ENCODE measurements around the gene ADGRL1. TPM values are rescaled to one million over a fixed set of nuclear protein-coding genes. Genes with fewer than 3 reads are reported as not detected.
"Not testable (repeated sequence)": the region's sequence is repeated elsewhere in the genome, so short reads cannot be mapped to it uniquely, and the experiment has no call there.

The ADGRL1 gene
- polyA plus RNA-seq, 2 donors, result 4.7 to 11.1 TPM

GRCh38 chr19:14221345-14221744 is 15.4 kb upstream of the ADGRL1 start:
- WGBS, 2 donors, result 2 to 7% methylated on average over 17 to 18 of the region's 19 CpGs
- not testable (repeated sequence) for H3K4me3 ChIP-seq (ENCODE audit: low read depth in 1 of 2, low read length in 2 of 2); H3K4me1 ChIP-seq (ENCODE audit: control insufficient read depth in 2 of 2, insufficient read depth in 2 of 2, low read length in 1 of 2); H3K9me3 ChIP-seq (ENCODE audit: control insufficient read depth in 2 of 2, insufficient read depth in 1 of 2, low read depth in 1 of 2, low read length in 1 of 2); H3K27me3 ChIP-seq (ENCODE audit: control insufficient read depth in 1 of 2, insufficient read depth in 2 of 2, low read length in 2 of 2); H3K36me3 ChIP-seq (ENCODE audit: control insufficient read depth in 2 of 2, insufficient read depth in 2 of 2, low read length in 1 of 2); H3K27ac ChIP-seq (ENCODE audit: low read depth in 2 of 2, low read length in 1 of 2)

GRCh38 chr19:14218620-14219330 is 12.8 kb upstream of the ADGRL1 start:
- H3K4me1 ChIP-seq (ENCODE audit: control insufficient read depth in 2 of 2, insufficient read depth in 2 of 2, low read length in 1 of 2), result no peaks in the 10 kb centered on the region
- no peak overlapping the region for H3K27ac ChIP-seq (ENCODE audit: low read depth in 2 of 2, low read length in 1 of 2)
- H3K27me3 ChIP-seq (ENCODE audit: control insufficient read depth in 1 of 2, insufficient read depth in 2 of 2, low read length in 2 of 2), result no peaks in the 10 kb centered on the region
- H3K9me3 ChIP-seq (ENCODE audit: control insufficient read depth in 2 of 2, insufficient read depth in 1 of 2, low read depth in 1 of 2, low read length in 1 of 2), result no peaks in the 10 kb centered on the region
- 80 to 84% methylated on average over 12 of the region's 12 CpGs for WGBS, 2 donors
- no peaks in the 10 kb centered on the region for H3K36me3 ChIP-seq (ENCODE audit: control insufficient read depth in 2 of 2, insufficient read depth in 2 of 2, low read length in 1 of 2)
- no peak overlapping the region for H3K4me3 ChIP-seq (ENCODE audit: low read depth in 1 of 2, low read length in 2 of 2)

GRCh38 chr19:14217886-14218285 is 11.9 kb upstream of the ADGRL1 start:
- not testable (repeated sequence) for H3K27me3 ChIP-seq (ENCODE audit: control insufficient read depth in 1 of 2, insufficient read depth in 2 of 2, low read length in 2 of 2)

GRCh38 chr19:14214580-14214979 is 8.6 kb upstream of the ADGRL1 start:
- H3K36me3 ChIP-seq (ENCODE audit: control insufficient read depth in 2 of 2, insufficient read depth in 2 of 2, low read length in 1 of 2), result no peaks in the 10 kb centered on the region
- no peak overlapping the region for H3K27ac ChIP-seq (ENCODE audit: low read depth in 2 of 2, low read length in 1 of 2)
- 92 to 96% methylated on average over 2 of the region's 2 CpGs for WGBS, 2 donors
- H3K4me1 ChIP-seq (ENCODE audit: control insufficient read depth in 2 of 2, insufficient read depth in 2 of 2, low read length in 1 of 2), result no peaks in the 10 kb centered on the region
- H3K27me3 ChIP-seq (ENCODE audit: control insufficient read depth in 1 of 2, insufficient read depth in 2 of 2, low read length in 2 of 2), result no peaks in the 10 kb centered on the region
- H3K9me3 ChIP-seq (ENCODE audit: control insufficient read depth in 2 of 2, insufficient read depth in 1 of 2, low read depth in 1 of 2, low read length in 1 of 2), result no peaks in the 10 kb centered on the region
- no peak overlapping the region for H3K4me3 ChIP-seq (ENCODE audit: low read depth in 1 of 2, low read length in 2 of 2)

More at GRCh38 chr19:14217886-14218285, 11.9 kb upstream of the ADGRL1 start:
- not testable (repeated sequence) for H3K4me3 ChIP-seq (ENCODE audit: low read depth in 1 of 2, low read length in 2 of 2); H3K4me1 ChIP-seq (ENCODE audit: control insufficient read depth in 2 of 2, insufficient read depth in 2 of 2, low read length in 1 of 2); H3K36me3 ChIP-seq (ENCODE audit: control insufficient read depth in 2 of 2, insufficient read depth in 2 of 2, low read length in 1 of 2); H3K9me3 ChIP-seq (ENCODE audit: control insufficient read depth in 2 of 2, insufficient read depth in 1 of 2, low read depth in 1 of 2, low read length in 1 of 2)
- peak overlapping the region in 1 of 2 donors; percentile 4 for H3K27ac ChIP-seq (ENCODE audit: low read depth in 2 of 2, low read length in 1 of 2)
- 18 to 27% methylated on average over 4 of the region's 4 CpGs for WGBS, 2 donors

GRCh38 chr19:14210182-14210581 is 4.2 kb upstream of the ADGRL1 start:
- not testable (repeated sequence) for H3K27me3 ChIP-seq (ENCODE audit: control insufficient read depth in 1 of 2, insufficient read depth in 2 of 2, low read length in 2 of 2)
- 56 to 67% methylated on average over 9 of the region's 9 CpGs for WGBS, 2 donors

GRCh38 chr19:14209401-14209800 is 3.4 kb upstream of the ADGRL1 start:
- H3K36me3 ChIP-seq (ENCODE audit: control insufficient read depth in 2 of 2, insufficient read depth in 2 of 2, low read length in 1 of 2); H3K27me3 ChIP-seq (ENCODE audit: control insufficient read depth in 1 of 2, insufficient read depth in 2 of 2, low read length in 2 of 2); H3K9me3 ChIP-seq (ENCODE audit: control insufficient read depth in 2 of 2, insufficient read depth in 1 of 2, low read depth in 1 of 2, low read length in 1 of 2); H3K4me1 ChIP-seq (ENCODE audit: control insufficient read depth in 2 of 2, insufficient read depth in 2 of 2, low read length in 1 of 2); H3K27ac ChIP-seq (ENCODE audit: low read depth in 2 of 2, low read length in 1 of 2): not testable (repeated sequence)
- WGBS, 2 donors, result 1% methylated on average over 23 to 40 of the region's 40 CpGs
- H3K4me3 ChIP-seq (ENCODE audit: low read depth in 1 of 2, low read length in 2 of 2), result peak overlapping the region in 1 of 2 donors; percentile 17

More at GRCh38 chr19:14210182-14210581, 4.2 kb upstream of the ADGRL1 start:
- H3K4me1 ChIP-seq (ENCODE audit: control insufficient read depth in 2 of 2, insufficient read depth in 2 of 2, low read length in 1 of 2); H3K27ac ChIP-seq (ENCODE audit: low read depth in 2 of 2, low read length in 1 of 2); H3K36me3 ChIP-seq (ENCODE audit: control insufficient read depth in 2 of 2, insufficient read depth in 2 of 2, low read length in 1 of 2); H3K4me3 ChIP-seq (ENCODE audit: low read depth in 1 of 2, low read length in 2 of 2); H3K9me3 ChIP-seq (ENCODE audit: control insufficient read depth in 2 of 2, insufficient read depth in 1 of 2, low read depth in 1 of 2, low read length in 1 of 2): not testable (repeated sequence)

GRCh38 chr19:14208496-14208895 is 2.5 kb upstream of the ADGRL1 start:
- H3K27me3 ChIP-seq (ENCODE audit: control insufficient read depth in 1 of 2, insufficient read depth in 2 of 2, low read length in 2 of 2); H3K9me3 ChIP-seq (ENCODE audit: control insufficient read depth in 2 of 2, insufficient read depth in 1 of 2, low read depth in 1 of 2, low read length in 1 of 2); H3K27ac ChIP-seq (ENCODE audit: low read depth in 2 of 2, low read length in 1 of 2); H3K36me3 ChIP-seq (ENCODE audit: control insufficient read depth in 2 of 2, insufficient read depth in 2 of 2, low read length in 1 of 2); H3K4me3 ChIP-seq (ENCODE audit: low read depth in 1 of 2, low read length in 2 of 2): not testable (repeated sequence)
- H3K4me1 ChIP-seq (ENCODE audit: control insufficient read depth in 2 of 2, insufficient read depth in 2 of 2, low read length in 1 of 2), result peaks cover 0 to 12% of the 10 kb centered on the region in 2 donors
- WGBS, 2 donors, result 59 to 64% methylated on average over 9 of the region's 9 CpGs

GRCh38 chr19:14207796-14208195 is 1.8 kb upstream of the ADGRL1 start:
- H3K4me1 ChIP-seq (ENCODE audit: control insufficient read depth in 2 of 2, insufficient read depth in 2 of 2, low read length in 1 of 2), result peaks cover 0 to 12% of the 10 kb centered on the region in 2 donors
- H3K27ac ChIP-seq (ENCODE audit: low read depth in 2 of 2, low read length in 1 of 2); H3K36me3 ChIP-seq (ENCODE audit: control insufficient read depth in 2 of 2, insufficient read depth in 2 of 2, low read length in 1 of 2); H3K27me3 ChIP-seq (ENCODE audit: control insufficient read depth in 1 of 2, insufficient read depth in 2 of 2, low read length in 2 of 2); H3K9me3 ChIP-seq (ENCODE audit: control insufficient read depth in 2 of 2, insufficient read depth in 1 of 2, low read depth in 1 of 2, low read length in 1 of 2): not testable (repeated sequence)
- peak overlapping the region in 1 of 2 donors; percentile 54 for H3K4me3 ChIP-seq (ENCODE audit: low read depth in 1 of 2, low read length in 2 of 2)
- 29 to 46% methylated on average over 7 of the region's 7 CpGs for WGBS, 2 donors

- Histone ChIP-seq H3K27ac (ENCODE audit: low read depth in 2 of 2, low read length in 1 of 2) (peak overlapping the region; percentile 41 to 60), H3K4me1 (ENCODE audit: control insufficient read depth in 2 of 2, insufficient read depth in 2 of 2, low read length in 1 of 2) (peaks cover 0 to 12% of the 10 kb centered on the region in 2 donors), H3K4me3 (ENCODE audit: low read depth in 1 of 2, low read length in 2 of 2) (peak overlapping the region; percentile 49 to 54)
- not testable (repeated sequence) for H3K27me3 ChIP-seq (ENCODE audit: control insufficient read depth in 1 of 2, insufficient read depth in 2 of 2, low read length in 2 of 2); H3K36me3 ChIP-seq (ENCODE audit: control insufficient read depth in 2 of 2, insufficient read depth in 2 of 2, low read length in 1 of 2); H3K9me3 ChIP-seq (ENCODE audit: control insufficient read depth in 2 of 2, insufficient read depth in 1 of 2, low read depth in 1 of 2, low read length in 1 of 2)
- WGBS, 2 donors, result 0% methylated on average over 68 to 89 of the region's 89 CpGs
Observed at GRCh38 chr19:14206737-14207726, 1.1 kb upstream of the ADGRL1 start.
